Spleen (tissue), 11 donors: Measurements from ENCODE around the gene ROMO1. TPM values are rescaled to one million over a fixed set of nuclear protein-coding genes. Genes with fewer than 3 reads are reported as not detected.
A peak's percentile ranks its signal among the peaks of the same experiment; 100 is the strongest.

Experiments used
- DNase-seq: peaks from one replicate; pipeline ENCODE4 v3.0.0-alpha.2; 2020
- H3K27ac ChIP-seq, 8 donors: fragments of 200-600 bp; sonication (generic) in 7 of 8; 1 replicate in 4 of 8; 2 replicates in 4 of 8; pipeline versions ENCODE4 v1.5.0 to v1.8.0; 2016 to 2021; ENCODE audit warnings: inconsistent platforms in 4 of 8, mild to moderate bottlenecking in 4 of 8, moderate library complexity in 1 of 8
- H3K27me3 ChIP-seq, 7 donors: fragments of 200-600 bp; sonication (generic) in 6 of 7; replicated peaks in 1 of 7; 1 replicate in 4 of 7; 2 replicates in 3 of 7; pipeline versions ENCODE4 v1.5.0 to v1.8.0; 2016 to 2021; ENCODE audit warnings: inconsistent platforms in 3 of 7, mild to moderate bottlenecking in 1 of 7
- H3K36me3 ChIP-seq, 6 donors: fragments of 200-600 bp; sonication (generic) in 5 of 6; 1 replicate in 4 of 6; 2 replicates in 2 of 6; pipeline versions ENCODE4 v1.5.0 to v1.8.0; 2016 to 2021; ENCODE audit warnings: inconsistent platforms in 2 of 6
- H3K4me1 ChIP-seq, 6 donors: fragments of 200-600 bp; sonication (generic) in 5 of 6; 1 replicate in 3 of 6; 2 replicates in 3 of 6; pipeline versions ENCODE4 v1.5.0 to v1.8.0; 2016 to 2021; ENCODE audit warnings: inconsistent platforms in 3 of 6
- H3K4me3 ChIP-seq, 8 donors: fragments of 200-600 bp; sonication (generic) in 7 of 8; 1 replicate in 4 of 8; 2 replicates in 4 of 8; pipeline versions ENCODE4 v1.5.0 to v1.8.0; 2016 to 2021; ENCODE audit warnings: inconsistent platforms in 4 of 8, mild to moderate bottlenecking in 4 of 8, moderate library complexity in 2 of 8
- H3K9me3 ChIP-seq, 8 donors: fragments of 200-600 bp; sonication (generic) in 7 of 8; 1 replicate in 4 of 8; 2 replicates in 4 of 8; pipeline versions ENCODE4 v1.5.0 to v1.8.0; 2016 to 2021; ENCODE audit warnings: inconsistent platforms in 4 of 8
- CTCF ChIP-seq, 11 experiments: fragments of 200-600 bp in 7 of 11; fragments of 450-650 bp in 4 of 11; sonication (generic) in 4 of 11; IDR thresholded peaks in 8 of 11; conservative IDR thresholded peaks in 3 of 11; 1 replicate in 7 of 11; 2 replicates in 4 of 11; pipeline versions ENCODE4 v1.4.0 to v1.8.0; 2016 to 2021; ENCODE audit warnings: antibody characterized with exemption in 11 of 11, inconsistent platforms in 4 of 11, mild to moderate bottlenecking in 1 of 11
- POLR2A ChIP-seq, 3 donors: fragments of 450-650 bp; IDR thresholded peaks; one replicate each; pipeline ENCODE4 v1.5.1; 2017; ENCODE audit warnings: antibody characterized with exemption in 3 of 3, mild to moderate bottlenecking in 1 of 3
- POLR2AphosphoS5 ChIP-seq, 3 donors: sonication (generic); formaldehyde crosslinking; IDR thresholded peaks; one replicate each; pipeline ENCODE4 v1.5.1; 2017; ENCODE audit warnings: antibody characterized with exemption in 3 of 3
- WGBS, 5 donors: extraction: QIAGEN DNeasy Blood & Tissue Kit in 3 of 5; methylation state at CpG; one replicate each; pipeline versions ENCODE4 v1.1.5 to v1.1.7; 2013 to 2018; 5-methylcytosine and 5-hydroxymethylcytosine counted together
- intact Hi-C: fragments of 100-400 bp; cut with DNase I; formaldehyde crosslinking; loops from one replicate; pipeline ENCODE4 v1.15.0; 2023; ENCODE audit warnings: low total_unique reads
- polyA plus RNA-seq, 3 donors: library from polyadenylated mRNA; stranded (reverse); fragments of 200-250 nt; gene quantifications; one replicate each; pipeline ENCODE4 v1.2.1, GENCODE V29; 2013
- total RNA-seq, 7 donors: library from RNA; depleted of rRNA in 3 of 7; stranded (reverse); fragments of >200 nt in 3 of 7; fragmentation: NEBNext Ultra II Directional in 4 of 7; extraction: Animal tissue kit (Norgen Biotek cat#: 25700) in 4 of 7; gene quantifications; one replicate each; pipeline versions ENCODE4 v1.1.0 to v1.2.1, GENCODE V29; 2016 to 2021
- donor health status: healthy with polysubstance abuse.
- donor health status: DM: no; HTN: no; CAD: no; lungs with moderate emphysema.
- donor health status: DM: no; HTN: no; CAD: no.
- donor health status: Bipolar disorder and iron deficiency.
- donor health status: healthy.
- donor health status: DM: no; HTN: no; CAD: no.
- donor health status: DM: yes; HTN: yes; CAD: no.

ROMO1 gene
- total and polyA plus RNA-seq, 10 donors, result 66.2 to 372 (median 118) TPM

GRCh38 chr20:35657271-35657670 lies 41.9 kb upstream of the ROMO1 start:
- peaks cover 46 to 97% (median 67%) of the 10 kb centered on the region in 6 donors for H3K4me1 ChIP-seq
- intact Hi-C loops, result no loop called here

GRCh38 chr20:35660122-35660937 lies 38.9 kb upstream of the ROMO1 start:
- Histone ChIP-seq H3K27ac (peak overlapping the region in 4 of 8 donors; percentile 15 to 100 (median 46)), H3K9me3 (no peaks in the 10 kb centered on the region), H3K36me3 (peaks cover 0 to 17% (median 1%) of the 10 kb centered on the region in 6 donors), H3K4me3 (peak overlapping the region in 1 of 8 donors; percentile 85), H3K4me1 (peaks cover 58 to 90% (median 83%) of the 10 kb centered on the region in 6 donors), H3K27me3 (no peaks in the 10 kb centered on the region)
- intact Hi-C loops, result loop anchor here (5.0 kb wide), 1 partner anchor 43 kb away; the partner anchor contains the start of gene SPAG4
- 85 to 89% (median 86%) methylated on average over 10 of the region's 10 CpGs for WGBS, 5 donors
- TF ChIP-seq CTCF (IDR thresholded peaks at IDR 0.05 in 8 of 11, conservative IDR thresholded peaks at IDR 0.05 in 3 of 11), result no peak
- no peak for TF ChIP-seq POLR2A (IDR thresholded peaks at IDR 0.05)
- TF ChIP-seq POLR2AphosphoS5 (IDR thresholded peaks at IDR 0.05), result no peak
- DNase-seq, result no peak

More at GRCh38 chr20:35657271-35657670, 41.9 kb upstream of the ROMO1 start:
- Histone ChIP-seq H3K27ac (no peak overlapping the region), H3K9me3 (no peaks in the 10 kb centered on the region), H3K27me3 (no peaks in the 10 kb centered on the region), H3K36me3 (peaks cover 0 to 48% (median 31%) of the 10 kb centered on the region in 6 donors), H3K4me3 (no peak overlapping the region)
- 0 to 11% (median 5%) methylated on average over 1 of the region's 1 CpG for WGBS, 5 donors
- TF ChIP-seq POLR2A (IDR thresholded peaks at IDR 0.05) (no peak), CTCF (IDR thresholded peaks at IDR 0.05 in 8 of 11, conservative IDR thresholded peaks at IDR 0.05 in 3 of 11) (no peak), POLR2AphosphoS5 (IDR thresholded peaks at IDR 0.05) (no peak)
- DNase-seq, result no peak

- intact Hi-C loops, result loop anchor here (5.0 kb wide), 1 partner anchor 44 kb away; the partner anchor contains the start of gene SPAG4
- no peak for DNase-seq
- peaks cover 0 to 13% (median 0%) of the 10 kb centered on the region in 6 donors for H3K36me3 ChIP-seq
- H3K27ac ChIP-seq, result peak overlapping the region in 4 of 8 donors; percentile 40 to 100 (median 75)
- TF ChIP-seq POLR2A (IDR thresholded peaks at IDR 0.05) (no peak), CTCF (IDR thresholded peaks at IDR 0.05 in 8 of 11, conservative IDR thresholded peaks at IDR 0.05 in 3 of 11) (no peak), POLR2AphosphoS5 (IDR thresholded peaks at IDR 0.05) (no peak)
- H3K4me1 ChIP-seq, result peaks cover 58 to 87% (median 80%) of the 10 kb centered on the region in 6 donors
- H3K4me3 ChIP-seq, result peak overlapping the region in 2 of 8 donors; percentile 72 to 85
- WGBS, 5 donors, result 37 to 56% (median 45%) methylated on average over 2 of the region's 2 CpGs
- no peaks in the 10 kb centered on the region for H3K27me3 ChIP-seq
- no peaks in the 10 kb centered on the region for H3K9me3 ChIP-seq
Observed at GRCh38 chr20:35661053-35661452, 38.2 kb upstream of the ROMO1 start.

GRCh38 chr20:35661908-35662307 lies 37.3 kb upstream of the ROMO1 start:
- Histone ChIP-seq H3K4me1 (peaks cover 55 to 78% (median 72%) of the 10 kb centered on the region in 6 donors), H3K4me3 (peak overlapping the region in 5 of 8 donors; percentile 57 to 85 (median 72)), H3K9me3 (no peaks in the 10 kb centered on the region), H3K36me3 (peaks cover 0 to 5% (median 0%) of the 10 kb centered on the region in 6 donors), H3K27ac (peak overlapping the region in 6 of 8 donors; percentile 4 to 100 (median 75)), H3K27me3 (no peaks in the 10 kb centered on the region)
- DNase-seq, result no peak
- intact Hi-C loops, result loop anchor here (5.0 kb wide), 1 partner anchor 45 kb away; the partner anchor contains the start of gene SPAG4
- TF ChIP-seq CTCF (IDR thresholded peaks at IDR 0.05 in 8 of 11, conservative IDR thresholded peaks at IDR 0.05 in 3 of 11) (no peak), POLR2A (IDR thresholded peaks at IDR 0.05) (no peak), POLR2AphosphoS5 (IDR thresholded peaks at IDR 0.05) (no peak)
- 34 to 40% (median 39%) methylated on average over 3 of the region's 3 CpGs for WGBS, 5 donors
